ENCODE measurements around the gene PCNX3. TPM values are rescaled to one million over a fixed set of nuclear protein-coding genes. Genes with fewer than 3 reads are reported as not detected.

Gene PCNX3
- total RNA-seq, 1 donor from 2014 or later = 45.6 TPM

DNA sequence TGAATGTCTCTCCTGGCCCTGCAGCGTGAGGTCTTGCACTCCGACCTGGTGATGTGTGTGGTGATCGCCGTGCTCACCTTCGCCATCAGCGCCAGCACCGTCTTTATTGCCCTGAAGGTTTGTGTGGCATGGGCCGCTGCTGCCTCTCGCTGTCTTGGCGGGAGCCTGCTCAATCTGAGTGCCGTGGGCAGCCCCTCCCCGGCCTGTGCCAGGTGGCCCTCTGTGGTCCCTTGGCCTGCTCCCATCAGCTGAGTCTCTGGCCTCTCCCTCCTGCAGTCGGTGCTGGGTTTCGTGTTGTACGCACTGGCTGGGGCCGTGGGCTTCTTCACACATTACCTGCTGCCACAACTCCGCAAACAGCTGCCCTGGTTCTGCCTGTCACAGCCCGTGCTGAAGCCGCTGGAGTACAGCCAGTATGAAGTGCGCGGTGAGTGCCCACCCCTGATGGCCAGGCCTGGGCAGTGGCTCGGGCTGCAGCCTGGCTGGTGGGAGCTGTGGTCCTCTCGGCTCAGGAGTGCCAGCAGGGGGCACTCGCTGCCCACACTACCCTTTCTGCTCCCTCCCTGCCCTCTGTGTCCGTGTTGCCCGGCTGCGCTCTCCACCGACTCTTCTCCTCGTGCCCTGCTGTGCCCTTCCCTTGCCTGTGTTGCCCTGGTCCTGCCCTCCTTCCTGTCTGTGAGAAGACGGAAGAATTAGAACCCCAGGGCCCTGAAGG, 10.2 kb downstream of the PCNX3 start:
- Mint-ChIP-seq H3K4me1 (ENCODE audit: low read depth, unreplicated experiment) (no peaks in the 10 kb centered on the region), H3K4me3 (ENCODE audit: unreplicated experiment) (no peak overlapping the region), H3K27me3 (ENCODE audit: low read depth, unreplicated experiment) (no peaks in the 10 kb centered on the region), H3K36me3 (ENCODE audit: low read depth, unreplicated experiment) (peaks cover 4% of the 10 kb centered on the region), H3K27ac (ENCODE audit: unreplicated experiment) (no peak overlapping the region), H3K9me3 (ENCODE audit: unreplicated experiment) (no peaks in the 10 kb centered on the region)
- Histone ChIP-seq H3K4me2 (ENCODE audit: low read length) (no peak overlapping the region), H3K4me3 (ENCODE audit: insufficient read depth, low read depth, low read length) (no peak overlapping the region), H2AFZ (ENCODE audit: low read depth, low read length) (no peak overlapping the region), H3K36me3 (ENCODE audit: insufficient read depth, low read length) (peaks cover 17% of the 10 kb centered on the region), H3K27ac (ENCODE audit: low read depth, low read length) (no peak overlapping the region), H3K79me2 (ENCODE audit: insufficient read depth, low read length) (peaks cover 11% of the 10 kb centered on the region), H3K4me1 (ENCODE audit: insufficient read depth, low read length) (no peaks in the 10 kb centered on the region), H3K9ac (ENCODE audit: low read length) (no peak overlapping the region), H3K27me3 (ENCODE audit: insufficient read depth, low read length) (no peaks in the 10 kb centered on the region), H3K9me3 (ENCODE audit: insufficient read depth, low read depth, low read length) (no peaks in the 10 kb centered on the region), H4K20me1 (ENCODE audit: insufficient read depth, low read length) (peaks cover 33% of the 10 kb centered on the region)
- DNase-seq (ENCODE audit: low read depth) = no peak
- peak; percentile 27 for TF ChIP-seq CTCF (IDR thresholded peaks at IDR 0.05; ENCODE audit: insufficient read depth, low read depth, low read length)
- TF ChIP-seq EZH2 (IDR thresholded peaks at IDR 0.05; ENCODE audit: insufficient read depth, low read length) = no peak
- no peak for FAIRE-seq

GRCh38 chr11:65627202-65627601, 11.6 kb downstream of the PCNX3 start:
- Histone ChIP-seq H4K20me1 (ENCODE audit: insufficient read depth, low read length) (peaks cover 42% of the 10 kb centered on the region), H3K4me1 (ENCODE audit: insufficient read depth, low read length) (no peaks in the 10 kb centered on the region), H3K9ac (ENCODE audit: low read length) (no peak overlapping the region), H3K9me3 (ENCODE audit: insufficient read depth, low read depth, low read length) (no peaks in the 10 kb centered on the region), H3K27ac (ENCODE audit: low read depth, low read length) (no peak overlapping the region), H3K27me3 (ENCODE audit: insufficient read depth, low read length) (no peaks in the 10 kb centered on the region), H3K4me3 (ENCODE audit: insufficient read depth, low read depth, low read length) (no peak overlapping the region), H3K4me2 (ENCODE audit: low read length) (no peak overlapping the region), H3K79me2 (ENCODE audit: insufficient read depth, low read length) (peaks cover 6% of the 10 kb centered on the region), H3K36me3 (ENCODE audit: insufficient read depth, low read length) (peaks cover 22% of the 10 kb centered on the region), H2AFZ (ENCODE audit: low read depth, low read length) (no peak overlapping the region)
- FAIRE-seq (no peak), DNase-seq (ENCODE audit: low read depth) (no peak)
- Mint-ChIP-seq H3K4me3 (ENCODE audit: unreplicated experiment) (no peak overlapping the region), H3K9me3 (ENCODE audit: unreplicated experiment) (no peaks in the 10 kb centered on the region), H3K27ac (ENCODE audit: unreplicated experiment) (no peak overlapping the region), H3K4me1 (ENCODE audit: low read depth, unreplicated experiment) (no peaks in the 10 kb centered on the region), H3K36me3 (ENCODE audit: low read depth, unreplicated experiment) (peaks cover 3% of the 10 kb centered on the region), H3K27me3 (ENCODE audit: low read depth, unreplicated experiment) (no peaks in the 10 kb centered on the region)
- TF ChIP-seq CTCF (IDR thresholded peaks at IDR 0.05; ENCODE audit: insufficient read depth, low read depth, low read length) (no peak), EZH2 (IDR thresholded peaks at IDR 0.05; ENCODE audit: insufficient read depth, low read length) (no peak)

DNA sequence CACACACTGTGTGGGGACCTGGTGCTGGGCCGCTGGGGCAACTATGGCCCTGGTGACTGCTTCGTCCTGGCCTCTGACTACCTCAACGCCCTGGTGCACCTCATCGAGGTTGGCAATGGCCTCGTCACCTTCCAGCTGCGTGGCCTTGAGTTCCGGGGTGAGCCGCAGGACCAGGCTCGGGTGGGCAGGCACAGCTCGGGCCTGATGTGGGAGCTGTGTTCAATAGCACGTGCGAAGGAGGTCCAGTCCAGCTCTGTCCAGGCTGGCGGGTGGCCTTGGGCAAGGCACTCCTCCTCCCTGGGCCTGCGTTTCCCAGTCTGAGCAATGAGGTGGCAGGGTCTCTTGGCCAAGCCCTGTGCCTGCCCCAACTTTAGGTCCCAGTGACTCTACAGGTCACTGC, 14.0 kb downstream of the PCNX3 start:
- no peak for FAIRE-seq
- no peaks in the 10 kb centered on the region for H3K27me3 Mint-ChIP-seq (ENCODE audit: low read depth, unreplicated experiment)
- H3K27me3 ChIP-seq (ENCODE audit: insufficient read depth, low read length) = no peaks in the 10 kb centered on the region
- H3K4me1 Mint-ChIP-seq (ENCODE audit: low read depth, unreplicated experiment) = no peaks in the 10 kb centered on the region
- no peak for TF ChIP-seq EZH2 (IDR thresholded peaks at IDR 0.05; ENCODE audit: insufficient read depth, low read length)
- no peak for TF ChIP-seq CTCF (IDR thresholded peaks at IDR 0.05; ENCODE audit: insufficient read depth, low read depth, low read length)
- no peak for DNase-seq (ENCODE audit: low read depth)
- no peak overlapping the region for H3K4me3 Mint-ChIP-seq (ENCODE audit: unreplicated experiment)
- H3K36me3 ChIP-seq (ENCODE audit: insufficient read depth, low read length) = peaks cover 17% of the 10 kb centered on the region
- peaks cover 3% of the 10 kb centered on the region for H3K79me2 ChIP-seq (ENCODE audit: insufficient read depth, low read length)
- H4K20me1 ChIP-seq (ENCODE audit: insufficient read depth, low read length) = peaks cover 38% of the 10 kb centered on the region
- no peak overlapping the region for H3K27ac ChIP-seq (ENCODE audit: low read depth, low read length)
- no peak overlapping the region for H3K4me2 ChIP-seq (ENCODE audit: low read length)
- H3K9me3 Mint-ChIP-seq (ENCODE audit: unreplicated experiment) = no peaks in the 10 kb centered on the region
- no peak overlapping the region for H3K9ac ChIP-seq (ENCODE audit: low read length)
- no peaks in the 10 kb centered on the region for H3K9me3 ChIP-seq (ENCODE audit: insufficient read depth, low read depth, low read length)
- H2AFZ ChIP-seq (ENCODE audit: low read depth, low read length) = no peak overlapping the region
- no peaks in the 10 kb centered on the region for H3K4me1 ChIP-seq (ENCODE audit: insufficient read depth, low read length)
- H3K36me3 Mint-ChIP-seq (ENCODE audit: low read depth, unreplicated experiment) = peaks cover 5% of the 10 kb centered on the region
- H3K4me3 ChIP-seq (ENCODE audit: insufficient read depth, low read depth, low read length) = no peak overlapping the region
- H3K27ac Mint-ChIP-seq (ENCODE audit: unreplicated experiment) = no peak overlapping the region
